ENCODE data around the gene ACSM2B.

ACSM2B gene

DNA sequence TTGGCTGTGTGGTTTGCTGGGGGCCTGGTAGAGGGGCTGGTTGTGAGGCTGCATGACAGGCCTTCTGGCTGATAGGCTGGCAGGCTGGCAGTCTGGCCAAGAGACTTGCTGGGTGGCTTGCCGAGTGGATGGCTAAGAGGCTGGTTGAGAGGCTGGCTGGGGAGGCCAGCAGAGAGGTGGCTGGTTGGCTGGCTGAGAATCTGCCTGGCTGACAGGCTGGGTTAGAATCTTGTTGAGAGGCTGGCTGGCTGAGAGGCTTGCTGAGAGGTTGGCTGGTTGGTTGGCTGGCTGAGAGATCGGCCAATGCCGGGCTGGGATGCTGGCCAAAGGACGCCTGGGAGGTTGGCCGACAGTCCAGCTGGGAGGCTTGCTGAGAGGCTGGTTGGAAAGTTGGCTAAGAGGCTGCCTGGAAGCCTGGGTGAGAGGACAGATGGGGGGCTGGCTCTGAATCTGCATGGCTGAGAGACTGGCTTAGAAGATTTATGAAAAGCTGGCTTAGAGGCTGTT, 35.9 kb upstream of the ACSM2B start:
- Histone ChIP-seq H3K9ac (ENCODE audit: low read length) (no peak overlapping the region), H4K20me1 (ENCODE audit: insufficient read depth, low read length) (no peaks in the 10 kb centered on the region), H2AFZ (ENCODE audit: low read depth, low read length) (no peak overlapping the region), H3K4me2 (ENCODE audit: low read length) (no peak overlapping the region), H3K27me3 (ENCODE audit: low read depth, low read length) (peaks cover 66% of the 10 kb centered on the region), H3K4me1 (ENCODE audit: low read length) (no peaks in the 10 kb centered on the region), H3K36me3 (replicated peaks; ENCODE audit: low read depth, low read length) (no peaks in the 10 kb centered on the region), H3K9me3 (ENCODE audit: insufficient read depth, low read length) (no peaks in the 10 kb centered on the region), H3K27ac (ENCODE audit: low read length) (no peak overlapping the region), H3K79me2 (ENCODE audit: low read length) (no peaks in the 10 kb centered on the region), H3K4me3 (ENCODE audit: low read length) (no peak overlapping the region)
- TF ChIP-seq CTCF (IDR thresholded peaks at IDR 0.05; ENCODE audit: low read depth, low read length) (no peak), EZH2phosphoT487 (IDR thresholded peaks at IDR 0.05; ENCODE audit: low read depth) (no peak)

- H3K9me3 ChIP-seq (ENCODE audit: insufficient read depth, low read length): no peaks in the 10 kb centered on the region
- H3K4me1 ChIP-seq (ENCODE audit: low read length): no peaks in the 10 kb centered on the region
- H3K36me3 ChIP-seq (replicated peaks; ENCODE audit: low read depth, low read length): no peaks in the 10 kb centered on the region
- H3K27me3 ChIP-seq (ENCODE audit: low read depth, low read length): peaks cover 65% of the 10 kb centered on the region
- no peak overlapping the region for H3K9ac ChIP-seq (ENCODE audit: low read length)
- no peak overlapping the region for H2AFZ ChIP-seq (ENCODE audit: low read depth, low read length)
- TF ChIP-seq CTCF (IDR thresholded peaks at IDR 0.05; ENCODE audit: low read depth, low read length): no peak
- no peak for TF ChIP-seq EZH2phosphoT487 (IDR thresholded peaks at IDR 0.05; ENCODE audit: low read depth)
- H3K4me3 ChIP-seq (ENCODE audit: low read length): no peak overlapping the region
- H4K20me1 ChIP-seq (ENCODE audit: insufficient read depth, low read length): no peaks in the 10 kb centered on the region
- no peak overlapping the region for H3K4me2 ChIP-seq (ENCODE audit: low read length)
- no peak overlapping the region for H3K27ac ChIP-seq (ENCODE audit: low read length)
- no peaks in the 10 kb centered on the region for H3K79me2 ChIP-seq (ENCODE audit: low read length)
Measured at GRCh38 chr16:20611350-20611902, 35.3 kb upstream of the ACSM2B start.

DNA sequence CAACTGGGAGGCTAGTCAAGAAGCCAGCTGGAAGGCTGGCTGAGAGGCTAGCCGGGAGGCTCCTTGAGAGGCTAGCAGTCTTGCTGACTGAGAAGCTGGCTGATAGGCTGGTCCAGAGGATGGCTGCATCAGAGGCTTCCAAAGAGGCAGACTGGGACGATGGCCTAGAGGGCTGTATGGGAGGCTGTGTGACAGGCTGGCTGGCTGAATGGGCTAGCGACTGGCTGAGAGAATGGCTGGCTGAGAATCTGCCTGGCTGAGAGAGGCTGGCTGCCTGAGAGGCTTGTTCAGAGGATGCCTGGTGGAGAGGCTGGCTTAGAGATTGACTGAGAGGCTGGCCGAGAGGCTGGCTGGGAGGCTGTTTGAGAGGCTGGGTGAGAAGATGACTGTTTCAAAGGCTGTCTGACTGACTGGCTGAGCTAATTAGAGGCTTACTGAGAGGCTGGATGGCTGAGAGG, 34.8 kb upstream of the ACSM2B start:
- TF ChIP-seq EZH2phosphoT487 (IDR thresholded peaks at IDR 0.05; ENCODE audit: low read depth): no peak
- no peak for TF ChIP-seq CTCF (IDR thresholded peaks at IDR 0.05; ENCODE audit: low read depth, low read length)
- no peaks in the 10 kb centered on the region for H4K20me1 ChIP-seq (ENCODE audit: insufficient read depth, low read length)
- peaks cover 65% of the 10 kb centered on the region for H3K27me3 ChIP-seq (ENCODE audit: low read depth, low read length)
- H2AFZ ChIP-seq (ENCODE audit: low read depth, low read length): no peak overlapping the region
- no peak overlapping the region for H3K9ac ChIP-seq (ENCODE audit: low read length)
- no peak overlapping the region for H3K4me3 ChIP-seq (ENCODE audit: low read length)
- H3K36me3 ChIP-seq (replicated peaks; ENCODE audit: low read depth, low read length): no peaks in the 10 kb centered on the region
- no peak overlapping the region for H3K4me2 ChIP-seq (ENCODE audit: low read length)
- H3K27ac ChIP-seq (ENCODE audit: low read length): no peak overlapping the region
- no peaks in the 10 kb centered on the region for H3K79me2 ChIP-seq (ENCODE audit: low read length)
- no peaks in the 10 kb centered on the region for H3K9me3 ChIP-seq (ENCODE audit: insufficient read depth, low read length)
- no peaks in the 10 kb centered on the region for H3K4me1 ChIP-seq (ENCODE audit: low read length)

DNA sequence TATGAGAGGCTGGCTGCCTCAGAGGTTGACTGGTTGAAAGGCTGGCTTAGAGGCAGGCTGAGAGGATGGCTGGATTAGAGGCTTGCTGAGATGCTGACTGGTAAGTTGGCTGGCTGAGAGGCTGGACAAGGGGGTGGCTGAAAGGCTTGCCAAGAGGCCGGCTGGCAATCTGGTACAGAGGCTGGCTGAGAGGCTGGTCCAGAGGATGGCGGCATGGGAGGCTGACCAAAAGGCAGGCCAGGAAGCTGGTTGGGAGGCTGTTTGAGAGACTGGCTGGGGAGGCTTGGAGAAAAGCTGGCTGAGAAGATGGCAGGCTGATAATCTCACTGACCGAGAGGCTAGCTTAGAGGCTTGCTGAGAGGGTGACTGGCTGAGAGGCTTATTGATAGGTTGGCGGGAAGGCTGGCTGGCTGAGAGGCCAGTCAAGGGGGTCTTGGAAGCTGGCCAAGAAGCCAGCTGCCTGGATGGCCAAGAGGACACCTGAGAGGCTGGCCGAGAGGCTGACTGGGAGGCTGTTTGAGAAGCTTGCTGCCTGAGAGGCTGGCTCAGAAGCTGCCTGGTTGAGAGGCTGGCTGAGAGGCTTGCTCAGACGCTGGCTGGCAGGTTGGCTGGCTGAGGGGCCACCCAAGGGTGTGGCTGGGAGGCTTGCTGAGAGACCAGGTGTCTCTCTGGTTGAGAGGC, 34.2 kb upstream of the ACSM2B start:
- TF ChIP-seq EZH2phosphoT487 (IDR thresholded peaks at IDR 0.05; ENCODE audit: low read depth) (no peak), CTCF (IDR thresholded peaks at IDR 0.05; ENCODE audit: low read depth, low read length) (no peak)
- H3K27ac ChIP-seq (ENCODE audit: low read length): no peak overlapping the region

More for the DNA sequence above, 34.2 kb upstream of the ACSM2B start:
- H3K4me1 ChIP-seq (ENCODE audit: low read length): no peaks in the 10 kb centered on the region
- no peaks in the 10 kb centered on the region for H3K36me3 ChIP-seq (replicated peaks; ENCODE audit: low read depth, low read length)
- no peaks in the 10 kb centered on the region for H3K79me2 ChIP-seq (ENCODE audit: low read length)
- H3K4me2 ChIP-seq (ENCODE audit: low read length): no peak overlapping the region
- no peak overlapping the region for H3K4me3 ChIP-seq (ENCODE audit: low read length)
- no peaks in the 10 kb centered on the region for H3K9me3 ChIP-seq (ENCODE audit: insufficient read depth, low read length)
- H4K20me1 ChIP-seq (ENCODE audit: insufficient read depth, low read length): no peaks in the 10 kb centered on the region
- H3K9ac ChIP-seq (ENCODE audit: low read length): no peak overlapping the region
- H2AFZ ChIP-seq (ENCODE audit: low read depth, low read length): no peak overlapping the region
- H3K27me3 ChIP-seq (ENCODE audit: low read depth, low read length): peaks cover 65% of the 10 kb centered on the region
